GM18520 (cell line): Measurements from ENCODE around the gene TCL1A.
A peak's percentile ranks its signal among the peaks of the same experiment; 100 is the strongest.

Experiments used
- ATAC-seq: cut with Tn5 transposase; IDR thresholded peaks from one replicate; pipeline ENCODE4 v1.9.1; 2021; ENCODE audit not compliant: unreplicated experiment

Gene TCL1A

DNA sequence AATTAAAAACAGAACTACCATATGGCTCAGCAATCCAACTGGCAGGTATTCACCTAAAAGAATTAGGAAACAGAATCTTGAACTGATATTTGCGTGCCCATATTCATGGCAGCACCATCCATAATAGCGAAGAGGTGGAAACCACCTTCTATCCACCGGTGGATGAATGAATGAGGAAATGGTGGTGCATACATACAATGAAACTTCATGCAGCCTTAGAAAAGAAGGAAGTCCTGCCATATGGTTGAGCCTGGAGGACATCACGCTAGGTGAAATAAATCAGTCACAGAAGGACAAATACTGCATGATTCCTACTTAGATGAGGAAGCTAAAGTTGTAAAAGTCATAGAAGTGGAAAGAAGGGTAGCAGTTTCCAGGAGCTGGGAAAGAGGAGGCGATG lies 6.6 kb downstream of the TCL1A start:
- no peak for ATAC-seq

DNA sequence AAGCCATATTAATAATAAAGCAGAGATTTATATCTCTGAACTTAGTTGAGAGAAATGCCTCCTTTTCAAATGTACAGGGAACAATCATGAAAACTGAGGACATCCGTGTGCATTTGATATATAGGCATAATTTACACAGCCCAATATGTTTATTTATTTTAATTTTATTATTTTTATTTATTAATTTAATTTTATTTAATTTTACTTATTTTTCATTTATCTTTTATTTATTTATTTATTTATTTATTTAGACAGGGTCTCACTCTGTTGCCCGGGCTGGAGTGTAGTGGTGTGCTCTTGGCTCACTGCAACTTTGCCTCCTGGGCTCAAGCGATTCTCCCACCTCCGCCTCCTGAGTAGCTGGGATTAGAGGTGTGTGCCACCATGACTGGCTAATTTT lies 8.4 kb downstream of the TCL1A start:
- no peak for ATAC-seq

DNA sequence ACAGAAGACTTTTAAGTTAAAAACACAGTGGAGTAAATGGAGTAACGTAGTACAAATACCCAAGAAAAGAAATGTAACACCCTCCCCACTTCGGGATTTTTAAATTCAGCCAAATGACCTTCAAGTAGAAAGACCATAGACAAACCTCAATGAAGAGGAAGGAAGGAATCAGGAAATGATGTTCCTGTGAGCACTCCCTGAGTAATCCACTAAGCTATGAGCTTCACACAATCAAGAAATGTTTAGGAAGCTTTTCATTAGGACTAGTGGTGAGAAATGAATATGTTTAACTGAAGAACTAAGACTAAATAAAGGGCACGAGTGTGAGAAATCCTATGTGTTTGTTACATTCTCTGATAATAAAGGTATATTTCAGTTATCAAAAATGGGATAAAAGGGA lies 10.1 kb downstream of the TCL1A start:
- no peak for ATAC-seq

DNA sequence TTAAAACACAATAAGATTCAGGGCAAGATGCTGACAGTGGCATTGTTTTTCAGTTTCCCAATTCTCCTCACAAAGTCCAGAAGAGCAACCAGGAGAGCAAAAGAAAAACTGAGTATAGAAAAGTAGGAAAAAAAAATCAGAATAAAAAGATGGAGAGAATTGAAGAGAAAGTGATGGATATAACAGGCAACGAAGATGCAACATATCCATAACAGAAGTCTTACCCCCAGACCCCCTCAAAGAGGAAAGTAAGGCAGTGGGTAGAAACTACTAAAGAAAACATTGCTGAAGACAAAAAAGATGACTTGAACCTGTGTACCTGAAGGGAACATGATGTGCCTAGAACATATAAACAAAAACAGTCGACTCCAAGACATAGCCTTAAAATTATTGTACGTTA lies 10.6 kb downstream of the TCL1A start:
- ATAC-seq, result no peak

DNA sequence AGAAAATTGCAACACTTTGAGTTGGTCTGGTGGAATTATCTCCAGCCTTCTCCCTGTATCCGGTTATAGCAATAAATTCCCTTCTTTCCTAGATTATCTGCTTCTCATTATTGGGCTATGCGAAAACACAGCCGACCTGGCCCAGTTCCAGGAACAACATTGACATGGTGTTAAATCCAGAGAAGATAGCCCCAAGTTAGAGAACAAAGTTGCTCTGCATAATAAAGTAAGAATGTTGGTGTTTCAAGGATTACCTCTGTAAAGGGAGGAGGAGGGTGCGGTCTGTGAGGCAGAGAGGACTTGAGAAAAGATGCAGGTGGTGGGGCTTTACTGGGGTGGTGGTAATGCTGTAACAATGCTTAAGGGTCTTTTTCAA lies 12.1 kb downstream of the TCL1A start:
- no peak for ATAC-seq

DNA sequence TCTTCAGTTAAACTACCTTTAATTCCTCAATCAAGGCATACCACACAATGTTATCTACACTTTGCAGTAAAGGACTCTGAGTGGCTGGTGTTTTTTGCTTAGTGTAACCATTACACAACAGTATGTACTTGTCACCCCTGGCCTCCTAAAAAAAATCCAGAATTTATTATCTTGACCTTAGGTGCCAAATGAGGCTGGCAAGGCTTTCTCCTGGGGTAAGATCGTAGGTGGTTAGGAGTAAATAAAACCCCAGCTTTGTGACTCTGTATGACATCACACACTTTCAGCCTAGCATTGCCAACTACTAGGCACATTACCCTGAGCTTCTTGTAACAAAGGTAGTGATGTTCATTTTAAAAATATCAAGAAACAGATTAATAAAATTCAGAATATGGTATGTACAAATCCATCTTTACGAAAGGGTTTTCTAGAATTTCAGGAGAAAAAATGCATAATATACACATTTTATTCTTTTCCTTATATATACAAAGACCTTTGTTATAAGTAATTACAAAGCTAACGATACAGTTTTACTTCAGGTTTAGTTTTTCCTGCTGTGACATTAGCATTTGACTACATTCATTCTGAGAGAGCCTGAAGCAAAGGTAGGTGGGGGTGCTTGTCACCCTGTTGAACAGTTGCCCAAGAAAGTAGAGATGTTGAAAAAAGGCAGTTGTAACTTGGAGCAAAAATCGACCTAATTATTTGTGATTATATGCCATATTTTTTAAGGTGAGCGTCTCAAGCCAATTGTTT lies 13.5 kb downstream of the TCL1A start:
- ATAC-seq, result no peak

DNA sequence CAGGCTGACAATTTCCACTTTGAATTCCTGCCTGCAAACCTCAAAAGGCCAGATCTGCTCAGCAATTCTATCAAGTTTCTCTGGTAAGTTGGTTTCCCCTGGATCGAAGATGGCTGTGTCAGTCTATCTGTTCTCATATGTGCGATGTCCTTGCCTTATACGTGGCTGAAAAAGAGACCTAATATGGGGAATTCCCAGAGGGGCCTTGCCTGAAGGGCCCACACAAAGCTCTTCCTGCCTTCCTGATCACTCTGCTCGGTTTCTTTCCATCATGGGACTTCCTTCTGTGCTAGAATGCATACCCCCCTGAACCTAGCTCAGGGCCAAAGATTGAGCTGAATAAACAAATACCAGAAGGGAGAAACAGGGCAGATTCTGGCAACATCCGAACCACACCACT lies 14.5 kb downstream of the TCL1A start:
- no peak for ATAC-seq

DNA sequence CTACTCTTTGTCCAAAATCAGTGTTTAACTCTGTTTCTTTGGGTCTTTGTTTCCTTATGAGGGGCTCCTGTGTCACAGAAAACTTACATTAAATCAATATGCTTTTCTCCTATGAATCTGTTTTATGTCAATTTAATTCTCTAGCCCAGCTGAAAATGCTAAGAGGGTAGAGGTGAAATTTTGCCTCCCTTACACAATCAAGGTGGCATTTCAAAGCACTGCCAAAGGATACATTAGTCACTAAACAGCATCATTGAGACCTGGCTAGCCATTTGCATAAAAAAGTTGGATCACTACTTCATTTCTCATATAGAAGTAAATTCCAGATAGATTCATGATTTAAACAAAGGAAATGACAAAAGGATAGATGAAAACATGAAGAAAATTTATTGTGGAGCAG lies 15.6 kb downstream of the TCL1A start:
- no peak for ATAC-seq

DNA sequence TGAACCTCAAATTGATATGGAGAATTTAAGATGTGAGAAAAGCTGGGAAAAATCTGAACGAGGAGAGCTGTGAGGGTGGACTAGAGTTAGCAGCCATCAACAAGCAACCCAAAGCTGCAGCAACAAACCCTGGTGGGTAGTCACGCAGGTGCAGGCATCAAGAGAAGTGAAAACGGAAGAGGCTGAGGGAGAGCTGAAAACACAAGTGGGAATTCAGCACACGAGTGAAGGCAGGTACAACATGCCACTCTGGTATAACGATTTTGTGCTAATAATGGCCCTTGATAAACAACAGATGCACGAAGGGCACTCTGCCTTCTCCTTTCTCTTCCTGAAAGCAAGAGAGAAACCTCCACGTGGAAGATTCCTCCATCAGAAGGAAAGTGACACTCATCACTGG lies 16.2 kb downstream of the TCL1A start:
- peak; percentile 33 for ATAC-seq

DNA sequence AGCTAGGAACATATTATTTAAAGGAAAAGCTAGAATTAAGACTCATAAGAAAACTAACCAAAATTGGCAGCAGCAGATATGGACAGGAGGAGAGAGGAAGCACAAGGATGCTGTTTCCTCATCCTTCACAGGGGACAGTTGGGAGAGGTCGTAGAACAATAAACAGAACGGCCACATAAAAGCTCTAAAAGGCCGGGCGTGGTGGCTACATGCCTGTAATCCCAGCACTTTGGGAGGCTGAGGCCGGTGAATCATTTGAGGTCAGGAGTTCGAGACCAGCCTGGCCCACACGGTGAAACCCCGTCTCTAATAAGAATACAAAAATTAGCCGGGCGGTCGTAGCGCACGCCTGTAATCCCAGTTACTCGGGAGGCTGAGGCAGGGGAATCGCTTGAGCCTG lies 17.2 kb downstream of the TCL1A start:
- ATAC-seq, result no peak

DNA sequence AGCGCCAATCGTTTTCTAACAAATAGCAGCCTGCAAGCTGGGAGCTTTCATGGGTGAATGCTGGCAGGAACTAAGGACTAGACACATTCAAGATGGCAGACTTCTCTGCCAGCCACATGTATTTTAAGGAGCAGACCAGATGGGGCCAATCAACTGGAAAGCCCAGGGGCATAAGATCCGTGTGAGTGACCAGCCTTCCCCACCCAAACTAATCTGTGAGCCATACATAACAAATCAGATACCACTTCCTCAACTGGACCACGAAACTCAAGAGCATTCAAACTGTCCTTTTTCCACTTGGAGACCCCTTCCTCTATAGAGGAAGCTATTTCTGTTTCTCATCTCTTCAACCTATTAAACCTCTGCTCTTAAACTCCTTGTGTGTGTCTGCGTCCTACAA lies 18.0 kb downstream of the TCL1A start:
- no peak for ATAC-seq

DNA sequence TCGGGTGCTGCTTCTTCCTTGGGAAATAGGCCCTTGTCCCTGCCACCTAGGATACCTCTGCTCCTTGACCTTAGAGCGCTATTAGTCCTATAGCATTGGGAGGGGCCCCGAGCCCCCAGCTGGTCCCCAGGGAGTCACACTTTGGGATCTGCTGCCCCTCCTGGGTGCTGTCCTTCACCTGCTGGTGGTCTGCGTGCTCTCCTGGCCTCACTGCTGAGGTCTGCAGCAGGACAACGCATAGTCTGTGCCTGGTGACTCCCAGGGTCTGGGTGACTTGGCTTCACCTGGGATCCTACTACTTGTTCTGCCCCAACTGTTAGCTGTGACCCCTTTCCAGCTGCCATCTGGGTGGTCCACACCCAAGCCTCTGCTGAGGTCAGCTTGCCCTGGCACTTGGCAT lies 18.9 kb downstream of the TCL1A start:
- ATAC-seq, result no peak

DNA sequence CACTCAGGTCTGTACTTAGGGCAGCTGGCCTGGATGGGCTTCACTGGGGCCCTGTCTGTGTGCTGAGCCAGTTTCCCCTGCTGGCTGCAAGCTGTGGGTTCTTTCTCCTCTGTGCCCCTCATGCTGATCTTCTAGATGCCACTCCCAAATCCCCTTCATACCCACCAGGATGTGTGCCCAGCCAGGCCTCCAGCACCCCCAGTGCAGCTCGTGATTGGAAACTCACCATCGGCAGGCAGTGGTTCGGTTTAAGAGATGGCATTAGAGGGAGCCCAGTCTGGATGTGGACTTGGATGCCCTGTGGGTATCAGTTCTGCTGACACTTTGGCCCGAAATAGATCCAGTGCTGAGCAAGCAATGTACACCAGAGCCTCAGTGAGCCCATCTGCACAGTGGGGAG lies 21.8 kb downstream of the TCL1A start:
- ATAC-seq, result no peak

DNA sequence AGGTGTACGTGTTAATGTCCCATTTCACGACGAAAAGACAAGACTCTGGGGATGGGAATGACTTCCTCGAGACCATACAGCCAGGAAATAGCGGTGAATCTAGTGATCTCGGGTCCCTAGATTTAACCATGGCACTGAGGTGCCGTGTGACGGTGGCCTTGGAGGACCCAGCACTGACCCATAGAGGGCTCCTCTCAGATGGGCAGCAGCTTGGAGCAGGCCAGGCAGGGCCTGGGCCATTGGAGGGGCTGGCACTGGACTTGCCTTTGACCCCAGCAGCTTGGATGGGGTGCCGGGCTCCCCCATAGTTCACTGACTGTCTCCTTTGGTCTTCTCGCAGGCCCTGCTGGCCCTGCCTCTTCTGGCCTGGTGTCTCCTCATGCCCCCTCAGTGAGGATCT lies 22.3 kb downstream of the TCL1A start:
- ATAC-seq, result no peak

DNA sequence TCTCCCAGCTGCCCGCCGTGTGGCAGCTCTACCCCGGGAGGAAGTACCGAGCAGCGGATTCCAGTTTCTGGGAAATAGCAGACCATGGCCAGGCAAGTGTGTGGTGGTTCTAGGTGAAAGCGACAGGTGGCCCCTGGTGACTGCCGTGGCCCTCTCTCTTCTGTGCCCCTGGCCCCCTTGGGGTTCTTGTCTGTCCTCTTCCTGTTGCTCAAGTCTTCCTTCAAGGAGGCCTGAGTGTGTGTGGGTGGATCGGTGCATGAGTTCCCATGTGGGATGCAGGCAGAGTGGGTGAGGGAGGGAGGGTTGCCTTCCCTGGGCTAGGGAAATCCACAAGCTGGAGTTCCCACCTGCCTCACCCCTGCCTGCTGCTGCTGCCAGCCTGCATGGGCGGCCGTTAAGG lies 23.1 kb downstream of the TCL1A start:
- ATAC-seq, result no peak

DNA sequence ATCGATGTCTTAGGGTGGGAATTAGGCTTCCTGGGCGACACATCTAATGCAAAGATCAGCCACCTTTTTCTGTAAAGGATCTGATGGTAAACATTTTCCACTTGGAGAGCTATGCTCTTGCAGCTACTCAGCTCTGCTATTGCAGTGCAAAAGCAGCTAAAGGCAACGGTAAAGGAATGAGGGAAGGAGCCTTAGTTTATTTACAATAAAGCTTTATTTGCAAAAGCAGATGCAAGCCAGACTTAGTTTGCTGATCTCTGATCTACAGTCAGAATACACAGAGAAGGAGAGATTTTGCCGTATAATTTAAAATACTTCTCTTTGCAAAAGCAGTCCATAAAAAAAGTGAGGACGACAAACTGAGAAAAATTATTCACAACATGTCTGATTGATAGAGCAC lies 24.5 kb downstream of the TCL1A start:
- ATAC-seq, result no peak

DNA sequence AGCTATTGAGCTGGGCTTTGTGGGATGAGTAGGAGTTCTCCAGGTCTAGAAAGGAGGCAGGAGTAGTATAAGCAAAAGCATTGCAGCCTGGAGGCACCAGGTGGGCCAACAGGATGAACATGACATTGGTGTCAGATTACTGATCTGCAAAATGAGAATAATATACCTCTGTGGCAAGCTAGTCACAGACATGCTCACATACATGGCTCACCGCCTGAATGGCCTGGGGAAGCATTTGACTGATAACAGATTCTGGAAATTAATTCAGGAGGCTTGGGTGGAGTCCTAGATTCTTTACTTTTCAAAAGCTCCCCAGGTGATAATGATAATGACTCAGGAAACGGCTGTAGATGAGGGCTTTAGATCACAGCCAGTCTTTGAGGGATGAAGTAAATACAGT lies 27.0 kb downstream of the TCL1A start:
- ATAC-seq, result no peak

DNA sequence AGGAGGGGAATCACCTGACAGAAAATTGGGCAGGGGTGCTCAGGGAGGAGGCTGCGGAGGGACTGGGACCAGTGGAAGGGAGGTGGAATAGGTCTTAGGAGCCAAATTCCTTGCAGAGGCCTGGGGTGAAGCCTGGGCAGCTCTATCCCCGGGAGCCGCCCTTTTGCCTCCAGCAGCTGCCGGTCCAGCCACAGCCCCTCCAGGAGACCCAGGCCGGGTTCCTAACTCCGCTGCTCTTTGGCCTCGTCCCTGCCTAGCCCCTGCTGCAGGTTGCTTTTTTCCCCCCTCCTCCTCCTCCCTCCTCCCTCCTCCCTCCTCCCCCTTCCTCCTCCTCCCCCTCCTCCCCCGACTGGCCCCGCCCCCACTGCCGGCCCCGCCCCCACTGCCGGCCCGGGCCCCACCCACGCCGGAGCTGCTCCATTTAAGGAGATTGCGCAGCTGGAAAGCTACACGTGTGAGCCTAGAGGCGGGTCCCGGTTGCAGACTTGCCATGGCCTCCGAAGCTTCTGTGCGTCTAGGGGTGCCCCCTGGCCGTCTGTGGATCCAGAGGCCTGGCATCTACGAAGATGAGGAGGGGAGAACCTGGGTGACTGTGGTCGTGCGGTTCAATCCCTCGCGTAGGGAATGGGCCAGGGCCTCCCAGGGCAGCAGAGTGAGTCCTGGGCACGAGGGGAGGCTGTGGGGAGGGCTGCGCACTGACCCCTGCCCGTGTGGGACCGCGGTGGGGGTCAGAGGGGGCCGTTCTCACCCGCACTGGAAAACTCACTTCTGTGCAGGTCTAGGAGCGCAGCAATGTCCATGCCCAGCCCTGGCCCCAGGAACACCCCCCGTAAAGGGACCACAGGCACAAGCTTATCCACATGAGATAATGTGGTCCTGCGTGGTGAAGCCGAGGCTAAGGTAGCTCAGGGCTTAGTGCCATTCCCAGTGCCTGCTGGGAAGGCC lies 27.7 kb downstream of the TCL1A start, which contains the start of gene TCL1B:
Gene TCL1B (plus strand): TSS at position 449 of the 945 bp plus-strand sequence. CDS start 42 bp downstream, at position 491.
- ATAC-seq, result no peak

DNA sequence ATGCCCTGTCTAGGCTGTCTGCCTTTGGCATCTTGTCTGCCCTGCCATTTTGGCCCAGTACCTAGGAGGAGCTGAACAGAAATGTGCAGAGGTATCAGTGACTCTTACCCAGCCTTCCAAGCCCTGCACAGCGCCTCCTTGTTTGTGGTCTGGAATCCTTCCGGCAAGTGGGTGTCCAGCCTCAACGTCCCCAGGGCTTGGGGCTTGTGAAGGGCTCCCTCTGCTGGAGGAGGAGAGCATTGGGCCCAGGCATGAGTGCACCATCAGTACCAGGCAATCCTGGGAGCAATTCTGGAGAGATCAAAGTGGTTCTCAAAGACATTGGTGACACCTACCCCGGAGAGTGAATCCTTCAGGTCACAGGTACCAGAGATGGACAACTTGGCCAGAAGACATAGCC lies 30.1 kb downstream of the TCL1A start:
- ATAC-seq, result no peak

DNA sequence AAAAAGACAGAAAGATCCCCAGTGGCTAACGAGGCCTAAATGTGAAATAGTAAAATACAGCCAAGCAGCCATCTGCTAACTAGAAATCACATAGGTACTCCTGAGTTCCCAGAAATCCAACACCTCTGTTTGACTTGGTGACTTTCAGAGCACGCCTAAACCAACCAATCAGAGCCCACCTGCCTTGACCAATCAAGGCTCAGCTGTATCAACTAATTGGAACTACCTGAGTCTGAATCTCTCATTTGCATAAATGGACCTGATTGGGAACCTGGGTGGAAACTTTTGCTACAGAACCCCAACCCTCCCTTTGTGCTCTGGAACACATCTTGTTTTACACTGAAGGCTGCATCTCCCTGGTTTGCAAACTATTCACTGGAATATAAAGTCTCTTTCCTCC lies 32.8 kb downstream of the TCL1A start:
- ATAC-seq, result no peak

DNA sequence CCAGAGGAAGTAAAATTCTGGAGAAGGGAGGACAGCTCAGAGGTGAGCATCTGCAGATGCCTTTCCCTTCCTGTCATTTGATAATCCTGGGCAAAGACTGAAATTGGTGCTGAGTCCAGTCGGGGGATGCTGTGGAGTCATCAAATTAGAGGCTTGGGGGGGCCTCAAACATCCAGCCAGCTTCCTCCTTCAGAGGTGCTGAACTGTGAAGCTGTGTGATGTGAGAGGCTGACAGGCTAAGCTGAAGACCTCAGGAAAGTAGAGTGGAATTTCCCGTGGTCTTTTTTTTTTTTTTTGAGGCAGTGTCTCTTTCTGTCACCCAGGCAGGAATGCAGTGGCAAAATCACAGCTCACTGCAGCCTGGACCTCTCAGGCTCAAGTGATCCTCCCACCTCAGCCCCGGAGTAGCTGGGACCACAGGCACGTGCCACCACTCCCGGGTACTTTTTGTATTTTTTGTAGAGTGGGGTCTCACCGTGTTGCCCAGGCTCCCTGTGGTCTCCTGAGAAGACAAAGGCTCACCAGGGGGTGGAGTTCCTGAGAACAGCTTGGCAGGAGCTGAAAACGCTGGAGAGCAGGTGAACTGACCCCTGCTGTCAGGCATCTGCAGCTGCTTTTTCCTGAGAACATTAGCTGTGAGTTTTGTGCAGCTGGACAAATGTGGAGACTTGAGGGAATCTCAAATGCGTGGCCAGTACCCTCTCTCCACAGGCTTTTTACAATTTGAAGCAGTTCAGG lies 33.8 kb downstream of the TCL1A start:
- ATAC-seq, result no peak
